GM21717 (cell line): ENCODE data around the gene PHC2.

Experiments used
- ATAC-seq: cut with Tn5 transposase; IDR thresholded peaks from one replicate; pipeline ENCODE4 v1.9.1; 2021; ENCODE audit warnings: mild to moderate bottlenecking, moderate library complexity; ENCODE audit not compliant: unreplicated experiment

PHC2 gene

GRCh38 chr1:33337441-33337840, 93.5 kb downstream of the PHC2 start:
- ATAC-seq = no peak

DNA sequence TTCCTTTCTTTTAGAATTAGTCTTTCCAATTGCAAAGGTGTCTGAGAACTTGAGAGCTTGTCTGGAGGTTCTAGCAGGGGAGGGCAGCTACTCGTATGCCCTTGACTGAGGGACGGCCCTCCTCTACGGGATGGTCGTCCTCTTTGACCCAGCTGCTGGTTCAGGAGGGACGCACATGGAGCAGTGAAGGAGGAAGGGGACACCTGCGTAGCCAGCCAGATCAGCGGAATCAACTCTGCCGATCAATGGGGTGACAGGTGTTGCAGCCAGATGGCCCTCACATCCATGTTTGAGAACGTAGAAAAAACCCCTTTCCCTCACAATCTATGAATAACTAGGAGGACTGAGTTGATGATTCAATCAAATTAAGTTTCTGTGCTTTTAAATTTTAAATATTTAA, 94.3 kb downstream of the PHC2 start:
- no peak for ATAC-seq

GRCh38 chr1:33335020-33335419, 95.9 kb downstream of the PHC2 start:
- no peak for ATAC-seq

DNA sequence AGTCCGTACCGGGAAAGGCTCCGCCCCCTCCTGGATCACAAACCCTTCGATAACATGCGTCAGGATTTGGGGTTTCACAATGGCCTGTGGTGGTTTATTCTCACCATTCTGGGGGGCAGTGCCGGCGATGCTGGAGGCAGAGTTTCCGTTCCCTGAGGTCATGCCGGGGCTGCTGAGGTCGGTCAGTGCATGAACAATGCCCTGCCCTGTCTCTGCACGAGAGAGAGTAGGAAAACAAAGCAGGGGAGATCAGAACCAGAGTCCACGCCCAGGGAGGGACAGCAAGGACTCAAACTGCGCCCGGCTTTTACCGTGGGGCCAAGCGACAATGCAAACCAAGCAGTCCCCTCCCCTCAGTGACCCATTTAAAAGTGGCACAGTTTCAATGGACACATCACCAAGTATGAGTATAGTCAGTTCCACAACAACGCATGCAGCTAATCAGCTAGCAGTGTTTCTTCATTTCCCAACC, 96.8 kb downstream of the PHC2 start:
- ATAC-seq = no peak

GRCh38 chr1:33332881-33333280, 98.0 kb downstream of the PHC2 start:
- ATAC-seq = no peak

- no peak for ATAC-seq
Observed at GRCh38 chr1:33332357-33332789, 98.5 kb downstream of the PHC2 start.

DNA sequence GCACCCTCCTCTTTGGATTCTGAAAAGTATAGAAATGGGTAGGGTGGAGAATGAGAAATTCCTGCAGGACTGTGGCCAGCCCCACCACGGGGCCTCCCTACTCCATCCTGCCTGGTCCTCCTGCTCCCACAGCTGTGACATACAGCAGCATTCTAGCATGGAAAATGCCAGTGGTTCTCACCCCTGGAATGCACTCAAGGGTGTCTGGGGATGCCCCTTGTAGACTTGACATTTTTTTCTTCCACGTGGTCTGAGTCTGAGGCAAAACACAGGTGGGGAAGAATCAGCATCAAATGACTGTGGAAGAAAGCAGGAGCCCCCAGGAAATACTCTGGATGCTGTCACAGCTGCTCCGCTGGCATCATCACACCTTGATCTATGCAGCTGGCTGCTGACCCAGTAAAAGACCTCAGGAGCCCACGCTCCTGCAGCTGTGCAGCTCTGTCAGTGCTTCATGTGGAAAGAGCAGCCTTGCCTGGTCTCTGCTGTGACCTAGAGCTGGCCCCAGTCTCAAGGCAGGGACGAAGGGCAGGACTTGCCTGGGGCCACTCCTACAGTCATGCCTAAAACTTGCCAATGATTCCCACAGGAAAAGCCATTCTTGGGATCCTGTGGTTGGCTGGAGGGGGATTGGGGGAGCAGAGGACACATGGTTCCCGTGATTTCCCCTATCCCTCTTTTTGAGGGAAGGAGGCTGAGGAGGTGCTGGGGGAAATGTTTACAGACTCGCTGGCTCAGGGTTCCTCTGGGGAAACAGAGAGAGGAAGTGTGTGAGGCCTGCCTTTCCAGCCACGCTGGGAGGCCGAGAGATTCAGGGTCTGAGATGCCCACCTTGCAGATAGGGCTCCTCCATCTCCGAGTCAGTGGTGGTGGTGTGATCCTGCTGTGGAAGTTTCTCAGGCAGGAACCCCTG, 99.2 kb downstream of the PHC2 start:
- no peak for ATAC-seq

DNA sequence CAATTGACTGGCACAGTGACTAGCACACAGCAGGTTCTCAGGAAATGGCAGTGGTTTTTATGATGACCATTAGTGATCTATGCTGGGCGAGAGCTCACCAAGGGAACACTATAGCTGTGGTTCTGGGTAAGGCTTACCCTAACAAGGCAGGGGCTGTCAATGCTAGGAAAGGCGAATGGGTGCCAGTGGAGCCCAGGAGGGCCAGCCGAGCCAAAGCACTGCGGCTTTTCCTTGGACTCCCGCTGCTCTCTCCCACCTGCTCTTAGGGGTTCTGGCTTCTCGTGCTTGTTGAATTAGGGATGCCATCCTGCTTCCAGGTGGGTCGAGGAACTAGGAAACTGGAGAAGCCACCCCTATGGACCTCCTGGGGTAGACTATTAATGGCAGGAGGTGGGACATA, 100.0 kb downstream of the PHC2 start:
- ATAC-seq = no peak

GRCh38 chr1:33330361-33330890, 100.5 kb downstream of the PHC2 start:
- no peak for ATAC-seq

GRCh38 chr1:33329600-33330305, 101.1 kb downstream of the PHC2 start:
- ATAC-seq = no peak

DNA sequence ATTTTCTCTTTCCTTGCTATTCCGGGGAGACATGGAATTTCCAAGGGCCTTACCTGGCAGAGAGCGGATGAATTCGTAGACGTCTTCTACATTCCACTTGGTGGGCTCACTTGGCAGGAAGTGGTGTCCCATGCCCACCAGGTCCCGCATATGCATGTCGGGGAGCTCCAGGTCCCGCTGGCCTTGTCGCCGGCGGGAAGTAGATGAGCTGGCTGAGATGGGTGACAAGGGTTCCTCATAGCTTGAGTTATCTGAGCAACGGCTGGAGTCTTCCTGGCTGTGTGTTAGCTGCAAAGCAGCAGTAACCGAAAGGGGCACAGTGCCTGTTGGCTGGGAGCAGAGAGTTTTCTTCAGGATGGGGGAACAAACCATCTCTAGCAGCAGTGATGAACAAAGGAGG, 102.1 kb downstream of the PHC2 start:
- ATAC-seq = no peak

DNA sequence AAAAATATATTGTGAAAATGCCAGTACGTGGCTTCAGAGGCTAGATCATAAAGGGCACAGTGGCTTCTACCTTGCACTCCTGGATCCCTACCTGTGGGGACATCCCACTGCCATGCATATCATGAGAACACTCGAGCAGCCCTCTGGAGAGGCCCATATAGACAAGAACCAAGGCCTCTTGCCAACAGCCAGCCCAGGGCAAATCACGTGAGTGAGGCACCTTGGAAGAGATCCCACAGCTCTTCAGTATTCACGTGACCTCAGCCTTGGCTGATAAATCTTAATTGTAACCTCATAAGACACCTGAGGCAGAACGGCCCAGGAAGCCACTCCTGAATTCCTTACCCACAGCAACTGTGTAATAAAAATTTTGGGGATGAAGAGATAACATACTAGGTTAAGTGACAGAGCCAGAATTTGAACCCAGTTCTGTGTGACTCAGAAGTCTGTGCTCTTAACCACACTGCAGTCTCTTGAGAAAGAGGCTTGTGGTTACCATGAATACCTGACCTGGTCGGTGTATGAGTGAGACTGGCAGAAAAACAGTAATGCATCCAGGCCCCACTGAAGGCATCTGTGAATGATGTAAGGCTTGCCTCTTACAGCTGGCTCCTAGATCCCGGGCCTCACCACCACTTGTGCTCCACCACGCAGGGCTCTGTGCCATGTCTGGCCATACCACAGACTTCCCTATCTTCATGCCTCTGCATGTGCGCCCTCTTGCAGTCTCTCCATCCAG, 103.1 kb downstream of the PHC2 start:
- no peak for ATAC-seq

DNA sequence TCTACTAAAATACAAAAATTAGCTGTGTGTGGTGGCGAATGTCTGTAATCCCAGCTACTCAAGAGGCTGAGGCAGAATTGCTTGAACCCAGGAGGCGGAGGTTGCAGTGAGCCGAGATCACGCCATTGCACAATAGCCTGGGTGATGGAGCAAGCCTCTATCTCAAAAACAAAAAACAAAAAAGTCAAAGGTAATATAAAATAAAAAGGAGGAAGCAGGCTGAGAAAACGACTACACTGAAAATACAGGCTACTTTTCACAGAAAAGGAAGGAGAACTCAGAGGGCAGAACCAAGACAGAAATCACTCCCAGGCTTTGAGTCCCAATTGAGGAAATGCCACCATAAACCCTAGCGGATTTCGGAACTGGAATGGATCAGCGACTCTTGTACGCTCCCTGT, 104.1 kb downstream of the PHC2 start:
- ATAC-seq = no peak

GRCh38 chr1:33324677-33325575, 106.0 kb downstream of the PHC2 start:
- ATAC-seq = no peak

DNA sequence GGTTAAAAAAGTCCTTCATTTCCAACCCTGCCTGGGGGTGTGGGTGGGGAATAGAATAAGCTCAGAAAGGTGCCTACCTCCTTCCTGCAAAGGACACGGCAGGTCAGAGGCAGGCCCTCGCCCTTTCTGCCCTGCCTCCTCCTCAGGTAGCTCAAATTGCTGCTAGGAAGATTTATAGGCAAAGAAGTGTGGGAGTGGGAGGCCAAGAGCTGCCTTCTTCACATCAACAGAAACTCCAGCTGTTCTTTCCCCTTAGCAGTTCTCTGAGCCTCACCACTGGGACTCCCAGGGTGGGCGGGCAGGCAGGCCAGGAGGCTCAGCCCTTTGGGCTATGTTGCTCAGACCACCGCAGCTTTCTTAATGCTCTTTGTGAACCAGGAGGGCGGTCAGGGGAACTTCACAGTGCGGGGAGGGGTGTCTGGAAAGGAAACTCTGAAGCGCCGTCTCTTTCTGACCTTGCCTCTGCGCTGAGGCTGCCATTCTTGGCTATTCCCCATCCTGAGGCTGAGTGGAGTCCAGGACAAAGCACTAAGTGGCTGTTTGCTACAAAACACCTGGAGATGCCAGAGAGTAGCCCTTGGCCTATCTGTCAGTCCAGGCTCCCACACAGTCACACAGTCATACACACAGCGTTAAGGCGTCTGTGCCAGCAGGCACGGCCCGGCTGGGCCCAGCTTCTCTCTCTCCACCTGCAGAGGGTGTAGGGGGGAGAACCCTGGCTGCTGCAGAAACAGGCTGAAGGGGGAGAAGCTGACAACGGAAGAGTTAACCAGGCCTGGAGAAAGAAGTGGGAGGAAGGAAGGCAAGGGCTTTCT, 107.0 kb downstream of the PHC2 start:
- ATAC-seq = no peak

DNA sequence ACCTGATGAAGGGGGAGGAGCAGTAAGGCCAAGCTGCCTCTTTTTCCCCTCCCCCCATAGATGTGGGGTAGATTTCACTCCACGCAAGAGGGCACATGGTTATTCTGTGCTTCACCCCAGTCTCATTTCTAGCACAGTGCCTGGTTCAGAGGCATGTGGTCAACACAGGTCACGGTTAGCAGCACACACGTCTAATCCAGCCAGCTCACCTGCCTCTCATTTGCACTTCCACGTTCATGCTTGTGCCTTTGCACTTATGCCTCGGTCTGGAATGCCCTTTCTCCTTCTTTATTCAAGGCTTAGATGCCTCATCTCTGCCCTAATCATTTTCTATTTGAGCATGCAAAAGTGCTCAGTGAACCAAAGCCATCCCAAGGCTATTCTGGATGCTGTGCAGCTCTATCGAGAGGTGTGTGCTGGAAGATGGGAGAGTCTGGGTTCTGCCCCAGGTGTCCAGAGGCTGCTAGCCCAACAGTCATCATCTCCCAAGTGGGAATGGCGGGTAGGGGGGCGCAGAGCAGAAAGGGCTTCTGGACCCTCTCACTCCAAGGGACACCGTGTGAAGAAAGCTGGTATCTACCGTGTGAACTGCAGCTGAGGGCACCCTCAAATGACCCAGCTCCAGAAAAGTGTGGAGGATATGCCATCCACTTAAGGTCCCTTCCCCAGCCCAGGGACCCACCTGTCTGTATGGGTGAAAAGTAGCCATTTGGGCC, 107.9 kb downstream of the PHC2 start:
- ATAC-seq = no peak

GRCh38 chr1:33322109-33322508, 108.8 kb downstream of the PHC2 start:
- no peak for ATAC-seq

DNA sequence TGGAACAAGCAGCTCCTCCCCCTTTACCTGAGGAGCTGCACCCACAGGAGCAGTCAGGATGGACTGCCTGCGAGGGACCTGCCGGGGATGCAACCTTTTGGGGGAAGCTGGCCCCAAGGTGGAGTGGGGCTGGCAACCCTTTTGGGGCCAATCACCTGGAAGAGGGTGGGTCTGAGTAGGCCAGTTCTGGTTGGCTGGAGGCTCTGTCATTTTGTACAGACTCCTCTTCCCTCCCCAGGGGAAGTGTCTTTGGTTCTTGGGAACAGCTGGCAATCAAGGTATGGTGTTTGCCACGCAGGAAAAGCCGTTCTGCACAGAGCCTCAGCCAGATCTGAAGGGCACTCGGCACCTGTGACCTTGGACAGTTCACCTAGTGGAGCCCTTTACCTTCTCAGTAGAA, 109.7 kb downstream of the PHC2 start:
- ATAC-seq = no peak
